Neutrophil (primary cell): ENCODE data around the gene TBCC.

Source experiments
- H3K27ac ChIP-seq: fragments of 200-600 bp; sonication (generic); 2 replicates; pipeline ENCODE4 v1.5.1; 2016; ENCODE audit warnings: mild to moderate bottlenecking, moderate library complexity
- H3K27me3 ChIP-seq: fragments of 200-600 bp; sonication (generic); 2 replicates; pipeline ENCODE4 v1.6.0; 2016; ENCODE audit warnings: mild to moderate bottlenecking
- H3K36me3 ChIP-seq: fragments of 200-600 bp; sonication (generic); 2 replicates; pipeline ENCODE4 v1.5.1; 2017
- H3K4me1 ChIP-seq, 2 experiments: fragments of 200-600 bp in 1 of 2; sonication (generic) in 1 of 2; 1 replicate in 1 of 2; 2 replicates in 1 of 2; pipeline versions ENCODE4 v1.5.1 to v1.6.1; 2013 to 2016; ENCODE audit warnings: low read depth in 1 of 2, low read length in 1 of 2, mild to moderate bottlenecking in 1 of 2, moderate library complexity in 1 of 2; ENCODE audit not compliant: control insufficient read depth in 1 of 2, insufficient read depth in 1 of 2
- H3K4me3 ChIP-seq, 2 experiments: fragments of 200-600 bp in 1 of 2; sonication (generic) in 1 of 2; 1 replicate in 1 of 2; 2 replicates in 1 of 2; pipeline ENCODE4 v1.5.1; 2013 to 2016; ENCODE audit warnings: low read depth in 1 of 2, low read length in 1 of 2, mild to moderate bottlenecking in 1 of 2, moderate library complexity in 1 of 2
- H3K9me3 ChIP-seq: fragments of 200-600 bp; sonication (generic); 2 replicates; pipeline ENCODE4 v1.5.1; 2016
- CTCF ChIP-seq: fragments of 200-600 bp; sonication (generic); IDR thresholded peaks from 2 replicates; pipeline ENCODE4 v1.5.1; 2016; ENCODE audit warnings: antibody characterized with exemption

TBCC gene

GRCh38 chr6:42726026-42726425 lies 19.9 kb downstream of the TBCC start:
- Histone ChIP-seq H3K4me3 (peak overlapping the region in 1 of 2 experiments; percentile 75), H3K27me3 (peaks cover 11% of the 10 kb centered on the region), H3K9me3 (no peaks in the 10 kb centered on the region), H3K27ac (no peak overlapping the region), H3K4me1 (peaks cover 13 to 14% of the 10 kb centered on the region in 2 experiments), H3K36me3 (no peaks in the 10 kb centered on the region)
- no peak for TF ChIP-seq CTCF

- Histone ChIP-seq H3K4me1 (peaks cover 13 to 14% of the 10 kb centered on the region in 2 experiments), H3K27me3 (peaks cover 23% of the 10 kb centered on the region), H3K4me3 (no peak overlapping the region), H3K27ac (no peak overlapping the region), H3K9me3 (no peaks in the 10 kb centered on the region), H3K36me3 (no peaks in the 10 kb centered on the region)
- TF ChIP-seq CTCF, result no peak
Measured at GRCh38 chr6:42724825-42725224, 21.1 kb downstream of the TBCC start.

GRCh38 chr6:42722497-42722896 lies 23.4 kb downstream of the TBCC start, which contains the start of gene PRPH2:
Gene PRPH2 (minus strand): TSS chr6:42722597. CDS start chr6:42722334, 263 bp downstream.
- Histone ChIP-seq H3K4me1 (peaks cover 12 to 13% of the 10 kb centered on the region in 2 experiments), H3K9me3 (no peaks in the 10 kb centered on the region), H3K4me3 (no peak within 1 kb of the TSS), H3K27me3 (peaks cover 24% of the 10 kb centered on the region), H3K27ac (no peak within 1 kb of the TSS), H3K36me3 (no peaks in the 10 kb centered on the region)
- no peak for TF ChIP-seq CTCF

GRCh38 chr6:42720739-42721138 lies 25.2 kb downstream of the TBCC start:
- no peak overlapping the region for H3K27ac ChIP-seq
- H3K36me3 ChIP-seq, result no peaks in the 10 kb centered on the region
- H3K4me3 ChIP-seq, result no peak overlapping the region
- H3K27me3 ChIP-seq, result peaks cover 24% of the 10 kb centered on the region
- TF ChIP-seq CTCF, result no peak
- no peaks in the 10 kb centered on the region for H3K4me1 ChIP-seq
- H3K9me3 ChIP-seq, result no peaks in the 10 kb centered on the region

- Histone ChIP-seq H3K27me3 (peaks cover 11% of the 10 kb centered on the region), H3K4me1 (no peaks in the 10 kb centered on the region), H3K9me3 (no peaks in the 10 kb centered on the region), H3K27ac (no peak overlapping the region), H3K36me3 (no peaks in the 10 kb centered on the region), H3K4me3 (no peak overlapping the region)
- TF ChIP-seq CTCF, result no peak
Measured at GRCh38 chr6:42715871-42716270, 30.0 kb downstream of the TBCC start.
